Caco-2 (cell line): Measurements from ENCODE around the gene EXOC8. TPM values are rescaled to one million over a fixed set of nuclear protein-coding genes. Genes with fewer than 3 reads are reported as not detected.

Source experiments
- Bru-seq: library from RNA; stranded (reverse); fragments of 400-500 nt; gene quantifications from one replicate; lab custom pipeline; 2021; lab: Mats Ljungman, UMichigan
- BruChase-seq, 2 experiments: library from RNA; stranded (reverse); fragments of 400-500 nt; gene quantifications; one replicate each; lab custom pipeline; 2021; lab: Mats Ljungman, UMichigan
- BruUV-seq: library from RNA; stranded (reverse); fragments of 400-500 nt; replicated peaks from 2 replicates; lab custom pipeline; 2021; lab: Mats Ljungman, UMichigan
- CTCF ChIA-PET: fragments of 300-600 bp; sonication (Branson Sonifier 250); formaldehyde crosslinking; loops from one replicate; lab custom pipeline; 2022; ENCODE audit warnings: antibody characterized with exemption; lab: Charles Lee
- POLR2A ChIA-PET: fragments of 300-600 bp; sonication (Branson Sonifier 250); formaldehyde crosslinking; loops from one replicate; lab custom pipeline; 2022; ENCODE audit warnings: antibody characterized with exemption; lab: Charles Lee
- DNase-seq, 2 experiments: peaks; one replicate each; pipeline versions ENCODE4 v3.0.0 to v3.0.0-alpha.2; 2020 to 2022
- H3K27me3 ChIP-seq: replicated peaks from 2 replicates; pipeline ENCODE4 v1.6.0; 2011; ENCODE audit warnings: low read length; ENCODE audit not compliant: control insufficient read depth, insufficient read depth
- H3K36me3 ChIP-seq: 2 replicates; pipeline ENCODE4 v1.5.1; 2011; ENCODE audit warnings: low read length; ENCODE audit not compliant: control insufficient read depth, insufficient read depth
- H3K4me1 ChIP-seq: fragments of 250-450 bp; sonication (Bioruptor Pico); 2 replicates; pipeline ENCODE4 v1.5.1; 2020; ENCODE audit warnings: mild to moderate bottlenecking
- H3K4me3 ChIP-seq: 2 replicates; pipeline ENCODE4 v1.5.1; 2011; ENCODE audit warnings: low read depth, mild to moderate bottlenecking, control low read depth, low read length
- H3K9me3 ChIP-seq: fragments of 250-450 bp; sonication (Bioruptor Pico); 2 replicates; pipeline ENCODE4 v1.5.1; 2020; ENCODE audit warnings: mild to moderate bottlenecking, moderate library complexity
- H3K27ac Mint-ChIP-seq: one replicate; pipeline ENCODE4 v1.8.0; 2022; ENCODE audit warnings: mixed read lengths; ENCODE audit not compliant: unreplicated experiment
- H3K27me3 Mint-ChIP-seq: one replicate; pipeline ENCODE4 v1.8.0; 2022; ENCODE audit warnings: mixed read lengths; ENCODE audit not compliant: insufficient read depth, unreplicated experiment
- H3K36me3 Mint-ChIP-seq: one replicate; pipeline ENCODE4 v1.8.0; 2022; ENCODE audit warnings: mild to moderate bottlenecking, mixed read lengths; ENCODE audit not compliant: insufficient read depth, unreplicated experiment
- H3K4me1 Mint-ChIP-seq: one replicate; pipeline ENCODE4 v1.8.0; 2022; ENCODE audit warnings: low read depth, mixed read lengths; ENCODE audit not compliant: unreplicated experiment
- H3K4me3 Mint-ChIP-seq: one replicate; pipeline ENCODE4 v1.8.0; 2022; ENCODE audit warnings: mild to moderate bottlenecking, moderate library complexity, mixed read lengths; ENCODE audit not compliant: unreplicated experiment
- H3K9me3 Mint-ChIP-seq: one replicate; pipeline ENCODE4 v1.8.0; 2022; ENCODE audit warnings: mixed read lengths; ENCODE audit not compliant: unreplicated experiment
- CTCF ChIP-seq, 2 experiments: fragments of 200-600 bp in 1 of 2; IDR thresholded peaks; 1 replicate in 1 of 2; 2 replicates in 1 of 2; pipeline versions ENCODE4 v1.5.1 to v1.8.0; 2011 to 2022; ENCODE audit warnings: antibody characterized with exemption in 1 of 2, control low read depth in 1 of 2, inconsistent platforms in 1 of 2, low read depth in 1 of 2, low read length in 1 of 2, mild to moderate bottlenecking in 1 of 2, moderate library complexity in 1 of 2; ENCODE audit not compliant: insufficient read depth in 1 of 2, severe bottlenecking in 1 of 2, unreplicated experiment in 1 of 2
- intact Hi-C: fragments of 100-400 bp; cut with micrococcal nuclease; formaldehyde crosslinking; loops from one replicate; pipeline ENCODE4 v1.10.0; 2022; ENCODE audit not compliant: unreplicated experiment
- long read RNA-seq: library from polyadenylated mRNA; stranded (forward); transcript quantifications from one replicate; pipeline ENCODE4 v2.0.0, GENCODE V29; 2022
- total RNA-seq: library from RNA; stranded (reverse); gene quantifications from 2 replicates; pipeline ENCODE4 v1.2.3, GENCODE V29; 2022

The EXOC8 gene
- total RNA-seq = 17.2 and 18.3 TPM in 2 replicates
- Bru-seq, nascent RNA = percentile 94 among the genes with signal in this experiment
- percentile 99 among the genes with signal in this experiment for BruChase-seq, experiment 1, labeled RNA remaining after a 2-hour chase
- BruChase-seq, experiment 2, labeled RNA remaining after a 6-hour chase = percentile 93 among the genes with signal in this experiment
- long read RNA-seq, full-length matches to known transcripts = 21 of 21 reads
- long read RNA-seq, partial matches to known transcripts = 0 of 21 reads
- long read RNA-seq, other reads (novel, unspliced or antisense) = 0 of 21 reads

GRCh38 chr1:231337472-231338269, at the start of gene EXOC8:
TSS of gene EXOC8 (minus strand) at chr1:231337852. CDS start at chr1:231337745, 107 bp downstream.
- Histone ChIP-seq H3K9me3 (no peaks in the 10 kb centered on the region), H3K4me3 (peak within 1 kb of the TSS; percentile 88), H3K4me1 (peaks cover 6% of the 10 kb centered on the region), H3K27me3 (no peaks in the 10 kb centered on the region), H3K36me3 (no peaks in the 10 kb centered on the region)
- POLR2A ChIA-PET = interaction anchor here (0.6 to 1.4 kb wide), 14 partner anchors 9 to 469 kb away, joined by 3 to 14 read pairs (median 4); partner anchors contain the start of genes C1orf198, GNPAT and TSNAX
- BruUV-seq = no TSS peak
- TF ChIP-seq CTCF (IDR thresholded peaks at IDR 0.05; ENCODE audit: insufficient read depth in 1 of 2, low read depth in 1 of 2, low read length in 1 of 2, severe bottlenecking in 1 of 2, unreplicated experiment in 1 of 2) = no peak
- peaks cover 44% of the 10 kb centered on the region for H3K36me3 Mint-ChIP-seq
- no peaks in the 10 kb centered on the region for H3K9me3 Mint-ChIP-seq
- H3K4me3 Mint-ChIP-seq = peak within 1 kb of the TSS; percentile 98
- DNase-seq = peak; percentile 95 to 98
- peak within 1 kb of the TSS; percentile 98 for H3K27ac Mint-ChIP-seq
- H3K27me3 Mint-ChIP-seq = peaks cover 2% of the 10 kb centered on the region
- CTCF ChIA-PET = interaction anchor here (0.5 to 1.6 kb wide), 9 partner anchors 18 to 469 kb away, joined by 3 to 10 read pairs (median 3); no protein-coding TSS in a partner anchor
- peaks cover 25% of the 10 kb centered on the region for H3K4me1 Mint-ChIP-seq
- intact Hi-C loops = loop anchor here (2.0 kb wide), 1 partner anchor 103 kb away; no protein-coding TSS in a partner anchor

- Histone ChIP-seq H3K9me3 (no peaks in the 10 kb centered on the region), H3K4me1 (peaks cover 28% of the 10 kb centered on the region), H3K36me3 (no peaks in the 10 kb centered on the region), H3K4me3 (no peak overlapping the region), H3K27me3 (no peaks in the 10 kb centered on the region)
- H3K36me3 Mint-ChIP-seq = peaks cover 6% of the 10 kb centered on the region
- intact Hi-C loops = no loop called here
- no peak overlapping the region for H3K27ac Mint-ChIP-seq
- H3K4me1 Mint-ChIP-seq = peaks cover 24% of the 10 kb centered on the region
- no peak for DNase-seq
- no TSS peak for BruUV-seq
- no peaks in the 10 kb centered on the region for H3K9me3 Mint-ChIP-seq
- TF ChIP-seq CTCF (IDR thresholded peaks at IDR 0.05; ENCODE audit: insufficient read depth in 1 of 2, low read depth in 1 of 2, low read length in 1 of 2, severe bottlenecking in 1 of 2, unreplicated experiment in 1 of 2) = no peak
- ChIA-PET CTCF (interaction anchor here (0.6 kb wide), 1 partner anchor 325 kb away, joined by 3 read pairs; no protein-coding TSS in a partner anchor), POLR2A (no interaction called here)
- no peak overlapping the region for H3K4me3 Mint-ChIP-seq
- H3K27me3 Mint-ChIP-seq = no peaks in the 10 kb centered on the region
Measured at GRCh38 chr1:231386466-231386865, 48.8 kb upstream of the EXOC8 start.

- intact Hi-C loops = loop anchor here (1.0 kb wide), 1 partner anchor 8 kb away; no protein-coding TSS in a partner anchor
- no peaks in the 10 kb centered on the region for H3K9me3 Mint-ChIP-seq
- no peaks in the 10 kb centered on the region for H3K27me3 Mint-ChIP-seq
- no TSS peak for BruUV-seq
- peaks cover 28% of the 10 kb centered on the region for H3K4me1 ChIP-seq
- DNase-seq = no peak
- no peak overlapping the region for H3K4me3 ChIP-seq
- H3K36me3 Mint-ChIP-seq = peaks cover 5% of the 10 kb centered on the region
- TF ChIP-seq CTCF (IDR thresholded peaks at IDR 0.05; ENCODE audit: insufficient read depth in 1 of 2, low read depth in 1 of 2, low read length in 1 of 2, severe bottlenecking in 1 of 2, unreplicated experiment in 1 of 2) = no peak
- H3K27ac Mint-ChIP-seq = no peak overlapping the region
- H3K4me1 Mint-ChIP-seq = peaks cover 18% of the 10 kb centered on the region
- H3K36me3 ChIP-seq = no peaks in the 10 kb centered on the region
- H3K9me3 ChIP-seq = no peaks in the 10 kb centered on the region
- no peaks in the 10 kb centered on the region for H3K27me3 ChIP-seq
- ChIA-PET POLR2A (no interaction called here), CTCF (no interaction called here)
- H3K4me3 Mint-ChIP-seq = no peak overlapping the region
Measured at GRCh38 chr1:231385416-231385748, 47.7 kb upstream of the EXOC8 start.
